SU-DHL-6 (cell line): ENCODE measurements around the gene KLF1.

Source experiments
- H2AFZ ChIP-seq: fragments of 200-600 bp; sonication (generic); 2 replicates; pipeline ENCODE4 v1.6.1; 2014; ENCODE audit warnings: low read depth, mild to moderate bottlenecking, moderate library complexity, mixed read lengths, antibody characterized with exemption, low read length; ENCODE audit not compliant: severe bottlenecking
- H3F3A ChIP-seq: fragments of 200-600 bp; shearing (Covaris generic); 2 replicates; pipeline ENCODE4 v1.6.0; 2016; ENCODE audit warnings: antibody characterized with exemption, mild to moderate bottlenecking; ENCODE audit not compliant: insufficient read depth
- H3K27ac ChIP-seq: fragments of 200-600 bp; sonication (generic); 2 replicates; pipeline ENCODE4 v1.5.1; 2016; ENCODE audit warnings: low read depth, mild to moderate bottlenecking, low read length, moderate library complexity, mixed read lengths
- H3K27me3 ChIP-seq: fragments of 200-600 bp; sonication (generic), shearing (Covaris generic); 2 replicates; pipeline ENCODE4 v1.6.0; 2014; ENCODE audit warnings: mild to moderate bottlenecking, low read length
- H3K36me3 ChIP-seq: fragments of 200-600 bp; sonication (generic); 2 replicates; pipeline ENCODE4 v1.6.1; 2014; ENCODE audit warnings: mild to moderate bottlenecking, low read length, mixed read lengths
- H3K4me2 ChIP-seq: fragments of 300-600, 200-600 bp; shearing (Covaris generic), sonication (generic); 2 replicates; pipeline ENCODE4 v1.6.0; 2014; ENCODE audit warnings: low read length, low read depth, mild to moderate bottlenecking; ENCODE audit not compliant: poor library complexity, severe bottlenecking
- H3K4me3 ChIP-seq: fragments of 200-600 bp; sonication (generic); 2 replicates; pipeline ENCODE4 v1.5.1; 2014; ENCODE audit warnings: antibody characterized with exemption, low read length, mild to moderate bottlenecking, mixed read lengths; ENCODE audit not compliant: insufficient read depth, poor library complexity, severe bottlenecking
- H3K79me2 ChIP-seq: fragments of 200-600 bp; sonication (generic); 2 replicates; pipeline ENCODE4 v1.6.1; 2014; ENCODE audit warnings: mild to moderate bottlenecking, low read length, moderate library complexity; ENCODE audit not compliant: insufficient read depth
- H3K9ac ChIP-seq: fragments of 200-600 bp; sonication (generic); 2 replicates; pipeline ENCODE4 v1.7.0; 2014; ENCODE audit warnings: mild to moderate bottlenecking, low read length
- H3K9me2 ChIP-seq: fragments of 200-600 bp; sonication (generic); replicated peaks from 2 replicates; pipeline ENCODE4 v1.6.1; 2014; ENCODE audit warnings: low read length; ENCODE audit not compliant: insufficient read depth
- H3K9me3 ChIP-seq: fragments of 200-600 bp; sonication (generic); 2 replicates; pipeline ENCODE4 v1.6.1; 2014; ENCODE audit warnings: low read length, mixed read lengths; ENCODE audit not compliant: insufficient read depth
- H4K20me1 ChIP-seq: fragments of 200-600 bp; sonication (generic); 2 replicates; pipeline ENCODE4 v1.6.1; 2014; ENCODE audit warnings: low read depth, mild to moderate bottlenecking, antibody characterized with exemption, low read length, moderate library complexity, mixed read lengths
- EZH2phosphoT487 ChIP-seq: fragments of 200-600 bp; sonication (generic), shearing (Covaris generic); conservative IDR thresholded peaks from 2 replicates; pipeline ENCODE4 v1.6.1; 2018; ENCODE audit warnings: mild to moderate bottlenecking, antibody characterized with exemption, low read length, moderate library complexity, mixed read lengths
- TF ChIP-seq, protein P1 (sequence below): fragments of 200-600 bp; sonication (generic); IDR thresholded peaks from one replicate; pipeline ENCODE4 v1.5.1; 2017; ENCODE audit warnings: antibody characterized with exemption, mild to moderate bottlenecking, low read length, moderate library complexity; ENCODE audit not compliant: insufficient read depth, poor library complexity, severe bottlenecking

The KLF1 gene

DNA sequence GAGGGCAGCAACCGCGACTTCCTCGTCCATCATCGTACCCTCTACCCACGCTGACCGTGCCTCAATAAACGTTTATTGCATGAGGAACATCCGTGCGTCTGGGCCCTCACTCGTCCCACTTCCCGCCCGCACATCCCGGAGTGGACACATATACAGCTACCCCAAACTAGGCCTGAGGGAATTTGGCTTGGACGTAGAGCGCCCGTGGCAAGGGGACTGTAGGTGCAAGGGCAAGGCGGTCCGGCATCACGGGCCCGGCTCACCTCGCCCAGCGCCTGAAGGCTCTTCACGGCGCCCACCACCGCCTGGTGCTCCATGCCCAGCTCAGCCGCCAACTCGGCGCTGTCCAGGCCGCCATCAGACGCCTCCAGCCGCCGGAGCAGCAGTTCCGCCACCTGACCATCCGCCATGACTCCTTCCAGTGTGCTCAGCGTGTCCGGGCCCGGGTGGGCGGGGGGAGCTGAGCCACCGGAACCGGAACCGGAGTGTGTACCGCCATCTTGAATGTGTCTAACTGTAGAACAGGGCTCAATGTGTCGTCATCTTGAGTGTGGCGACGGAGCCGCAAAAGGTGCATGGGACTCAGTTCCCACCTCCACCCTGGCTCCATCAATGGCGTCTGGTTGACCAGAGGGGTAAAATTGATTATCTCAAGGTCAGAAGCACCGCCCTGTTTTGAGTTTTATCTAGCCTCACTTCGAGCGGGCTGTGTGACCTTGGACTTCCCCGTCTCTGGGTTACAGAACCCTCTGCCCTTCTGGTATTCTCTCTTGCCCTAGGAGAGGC, 46.5 kb upstream of the KLF1 start, which contains the start of gene FARSA:
TSS of gene FARSA (minus strand) at position 425 of the 786 bp plus-strand sequence. CDS start at position 410, 15 bp downstream.
- no peak for TF ChIP-seq EZH2phosphoT487
- TF ChIP-seq, protein P1, sequence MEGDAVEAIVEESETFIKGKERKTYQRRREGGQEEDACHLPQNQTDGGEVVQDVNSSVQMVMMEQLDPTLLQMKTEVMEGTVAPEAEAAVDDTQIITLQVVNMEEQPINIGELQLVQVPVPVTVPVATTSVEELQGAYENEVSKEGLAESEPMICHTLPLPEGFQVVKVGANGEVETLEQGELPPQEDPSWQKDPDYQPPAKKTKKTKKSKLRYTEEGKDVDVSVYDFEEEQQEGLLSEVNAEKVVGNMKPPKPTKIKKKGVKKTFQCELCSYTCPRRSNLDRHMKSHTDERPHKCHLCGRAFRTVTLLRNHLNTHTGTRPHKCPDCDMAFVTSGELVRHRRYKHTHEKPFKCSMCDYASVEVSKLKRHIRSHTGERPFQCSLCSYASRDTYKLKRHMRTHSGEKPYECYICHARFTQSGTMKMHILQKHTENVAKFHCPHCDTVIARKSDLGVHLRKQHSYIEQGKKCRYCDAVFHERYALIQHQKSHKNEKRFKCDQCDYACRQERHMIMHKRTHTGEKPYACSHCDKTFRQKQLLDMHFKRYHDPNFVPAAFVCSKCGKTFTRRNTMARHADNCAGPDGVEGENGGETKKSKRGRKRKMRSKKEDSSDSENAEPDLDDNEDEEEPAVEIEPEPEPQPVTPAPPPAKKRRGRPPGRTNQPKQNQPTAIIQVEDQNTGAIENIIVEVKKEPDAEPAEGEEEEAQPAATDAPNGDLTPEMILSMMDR: no peak
- H4K20me1 ChIP-seq: peaks cover 3% of the 10 kb centered on the region; the same call in 1 of the 2 replicates
- peak within 1 kb of the TSS; percentile 93 for H2AFZ ChIP-seq
- no peaks in the 10 kb centered on the region for H3K27me3 ChIP-seq
- H3K9me3 ChIP-seq: no peaks in the 10 kb centered on the region
- peaks cover 20% of the 10 kb centered on the region for H3F3A ChIP-seq
- H3K4me3 ChIP-seq: peak within 1 kb of the TSS; percentile 71
- peaks cover 31% of the 10 kb centered on the region for H3K79me2 ChIP-seq
- peak within 1 kb of the TSS; percentile 98 for H3K9ac ChIP-seq
- H3K27ac ChIP-seq: peak within 1 kb of the TSS; percentile 44
- peaks cover 4% of the 10 kb centered on the region; the same call in 1 of the 2 replicates for H3K36me3 ChIP-seq
- H3K9me2 ChIP-seq: no peaks in the 10 kb centered on the region
- peak within 1 kb of the TSS; percentile 78 for H3K4me2 ChIP-seq

DNA sequence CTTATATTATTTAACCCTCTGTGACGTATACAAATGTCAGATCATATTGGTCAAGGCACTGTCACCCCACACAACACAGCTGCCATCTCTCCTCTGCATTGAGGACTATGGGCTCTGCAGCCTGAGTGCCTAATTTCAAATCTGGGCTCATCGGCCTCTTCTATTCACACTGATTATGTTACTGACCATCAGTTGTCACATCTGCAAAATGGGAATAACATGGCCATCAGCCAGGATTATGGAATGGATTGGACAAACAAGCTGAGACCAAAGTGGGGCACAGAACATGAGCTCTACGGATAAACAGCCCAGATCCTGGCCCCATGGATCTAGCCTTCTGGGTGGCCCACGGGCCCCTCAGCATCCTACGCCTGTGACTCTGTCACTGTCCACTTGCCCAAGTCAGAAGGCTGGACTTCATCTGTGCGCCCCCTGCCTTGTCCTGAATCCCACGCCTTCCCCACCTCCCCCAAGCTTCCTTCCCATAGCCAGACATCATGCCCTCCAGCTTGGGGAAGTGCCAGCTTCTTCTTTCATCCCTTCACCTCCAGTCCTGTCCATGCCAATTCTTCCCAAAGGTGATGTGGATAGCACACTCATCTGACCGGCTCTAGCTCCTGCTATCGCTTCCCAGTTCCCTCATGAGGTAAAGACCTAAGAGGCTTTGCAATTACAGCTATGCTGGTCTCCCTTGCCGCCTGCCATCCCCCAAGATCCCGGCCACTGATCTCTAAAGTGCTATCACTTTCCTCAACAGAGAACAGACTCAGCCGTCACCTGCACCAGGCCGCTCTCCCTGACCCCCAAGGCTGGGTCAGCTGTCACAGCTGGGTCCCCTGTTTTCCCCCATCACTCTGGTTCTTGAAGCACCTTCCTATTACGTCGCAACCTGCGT, 45.6 kb upstream of the KLF1 start:
- no peaks in the 10 kb centered on the region for H3K27me3 ChIP-seq
- peak overlapping the region; percentile 78 for H3K4me2 ChIP-seq
- no peaks in the 10 kb centered on the region for H3K9me3 ChIP-seq
- peaks cover 4% of the 10 kb centered on the region; the same call in 1 of the 2 replicates for H3K36me3 ChIP-seq
- H2AFZ ChIP-seq: no peak overlapping the region
- peaks cover 17% of the 10 kb centered on the region for H3F3A ChIP-seq
- TF ChIP-seq EZH2phosphoT487: no peak
- TF ChIP-seq, protein P1: no peak
- peaks cover 3% of the 10 kb centered on the region; the same call in 1 of the 2 replicates for H4K20me1 ChIP-seq
- H3K9ac ChIP-seq: peak overlapping the region; percentile 98
- peak overlapping the region; percentile 44 for H3K27ac ChIP-seq
- H3K9me2 ChIP-seq: no peaks in the 10 kb centered on the region
- peak overlapping the region; percentile 71 for H3K4me3 ChIP-seq
- peaks cover 31% of the 10 kb centered on the region for H3K79me2 ChIP-seq

DNA sequence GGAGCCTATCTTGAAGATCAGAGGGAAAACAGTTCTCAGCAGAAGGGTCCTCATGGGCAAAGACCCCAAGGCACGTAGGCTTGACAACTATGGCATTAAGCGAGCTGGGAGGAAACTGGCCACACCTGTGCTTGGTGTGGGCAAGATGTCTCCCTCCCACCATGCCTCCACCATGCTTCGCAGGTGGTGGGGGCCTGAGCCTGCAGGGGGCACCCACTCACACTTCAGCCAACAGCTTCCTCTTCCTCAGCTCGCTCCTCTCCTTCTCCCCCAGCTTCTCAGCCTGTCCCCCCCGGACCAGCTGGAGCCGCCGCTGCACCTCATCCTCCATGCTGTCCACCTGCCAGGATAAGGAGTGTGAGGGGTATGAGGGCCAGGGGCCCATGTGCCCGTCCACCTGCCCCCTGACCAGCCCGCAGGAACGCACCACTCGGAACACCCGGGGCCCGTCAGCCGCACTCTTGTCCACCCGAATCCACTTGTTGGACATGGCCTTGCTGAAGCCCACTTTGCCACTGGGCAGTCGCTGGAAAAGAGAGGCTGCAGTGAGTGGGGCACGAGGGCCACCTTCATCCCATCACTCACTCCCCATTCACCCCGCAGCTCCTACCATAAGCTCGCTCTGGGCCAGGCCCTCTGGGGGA, 43.1 kb upstream of the KLF1 start:
- Histone ChIP-seq H3K4me2 (no peak overlapping the region), H3K79me2 (peaks cover 31% of the 10 kb centered on the region), H3F3A (no peaks in the 10 kb centered on the region), H3K9ac (no peak overlapping the region), H4K20me1 (peaks cover 3% of the 10 kb centered on the region; the same call in 1 of the 2 replicates), H3K9me2 (no peaks in the 10 kb centered on the region), H2AFZ (no peak overlapping the region), H3K4me3 (no peak overlapping the region), H3K27me3 (no peaks in the 10 kb centered on the region), H3K27ac (no peak overlapping the region), H3K9me3 (no peaks in the 10 kb centered on the region), H3K36me3 (peaks cover 8% of the 10 kb centered on the region; the same call in 1 of the 2 replicates)
- TF ChIP-seq EZH2phosphoT487: no peak
